ENCODE measurements around the gene ACTL6A.
"Not testable (repeated sequence)": the region's sequence is repeated elsewhere in the genome, so short reads cannot be mapped to it uniquely, and the experiment has no call there.

ACTL6A gene

GRCh38 chr3:179562591-179563270 is at the start of gene ACTL6A:
Gene ACTL6A (plus strand): TSS chr3:179562926. CDS start chr3:179563093, 167 bp downstream.
- peak; percentile 99 for DNase-seq

DNA sequence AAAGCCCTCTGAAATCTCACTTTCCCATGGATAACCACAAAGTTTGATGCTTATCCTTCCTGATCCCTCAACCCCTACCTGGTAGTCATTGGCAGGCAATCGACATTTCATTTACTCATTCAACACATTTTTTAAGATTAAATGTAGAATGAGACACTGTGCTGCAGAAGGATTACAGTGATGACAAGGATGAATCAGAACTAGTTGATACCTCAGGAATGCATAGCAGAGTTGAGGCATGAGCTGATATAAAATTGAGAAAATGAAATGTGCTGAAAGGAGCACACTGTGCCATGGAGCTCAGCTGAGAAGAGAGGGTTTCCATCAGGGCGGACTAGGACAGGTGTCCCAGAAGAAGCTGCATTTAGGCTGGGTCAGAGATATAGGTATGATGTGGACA is 48.9 kb upstream of the ACTL6A start:
- no peak for DNase-seq

GRCh38 chr3:179516461-179517251 is 46.1 kb upstream of the ACTL6A start:
- not testable (repeated sequence) for DNase-seq

DNA sequence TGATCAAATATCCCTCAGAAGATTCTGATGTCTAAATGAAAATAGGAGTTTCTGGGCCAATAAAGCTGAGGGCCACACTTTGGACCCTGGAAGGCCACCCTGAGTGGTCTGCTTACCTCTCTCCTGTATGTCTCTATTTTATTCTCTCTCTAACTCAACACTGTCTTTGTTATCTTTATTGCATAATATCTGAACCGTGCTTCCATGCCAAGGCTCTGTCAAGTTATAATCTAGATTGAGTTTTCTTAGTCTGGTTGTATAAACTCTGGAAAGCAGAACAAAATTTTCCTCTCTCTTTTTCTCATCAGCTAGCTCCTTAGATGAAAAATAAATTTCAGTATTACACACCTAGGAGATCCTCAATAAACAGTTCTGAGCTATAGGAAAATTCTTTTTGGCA is 36.2 kb upstream of the ACTL6A start:
- DNase-seq = no peak

DNA sequence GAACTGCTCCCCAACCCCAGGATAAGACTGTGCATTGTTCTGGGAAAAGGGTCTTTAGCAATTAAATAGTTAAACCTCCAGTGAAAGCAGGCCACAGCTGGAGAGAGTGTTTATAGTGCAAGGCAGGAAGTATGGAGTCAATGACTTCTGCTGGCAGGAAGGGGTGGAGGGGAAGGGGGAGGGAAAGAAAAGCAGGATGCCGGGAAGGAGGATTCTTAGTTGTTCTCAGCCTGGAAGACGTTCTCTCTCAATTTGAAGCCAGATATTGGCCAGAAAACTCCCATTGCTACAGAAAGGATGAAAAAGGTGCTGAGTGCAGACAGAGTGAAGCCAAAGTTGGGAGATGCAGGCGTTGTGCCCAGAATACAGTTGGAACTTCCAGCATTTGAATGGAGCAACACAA is 35.7 kb upstream of the ACTL6A start:
- peak; percentile 55 for DNase-seq

GRCh38 chr3:179528772-179529171 is 34.0 kb upstream of the ACTL6A start:
- no peak for DNase-seq

- DNase-seq = peak; percentile 23
Measured at GRCh38 chr3:179531576-179531975, 31.1 kb upstream of the ACTL6A start.

- DNase-seq = no peak
Measured at GRCh38 chr3:179533274-179533673, 29.5 kb upstream of the ACTL6A start.

DNA sequence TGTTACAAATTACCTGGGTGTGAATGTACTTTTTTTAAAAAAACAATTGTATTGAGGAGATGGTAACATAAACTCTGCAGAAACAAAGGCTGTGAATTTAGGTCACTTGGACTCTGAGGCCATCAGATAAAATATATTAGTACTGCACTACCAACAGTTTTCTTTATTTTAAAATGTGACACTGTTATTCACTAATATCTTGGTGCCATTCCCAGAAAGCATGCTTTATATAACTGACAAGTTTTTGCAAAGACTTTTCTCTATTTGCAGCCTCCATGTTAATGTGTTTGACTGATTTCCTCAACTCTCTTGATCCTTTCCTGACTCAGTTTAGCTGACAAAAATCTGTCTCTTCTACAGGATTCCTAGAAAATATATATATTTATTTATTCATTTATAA is 26.5 kb upstream of the ACTL6A start:
- no peak for DNase-seq

- no peak for DNase-seq
Measured at GRCh38 chr3:179541094-179541493, 21.6 kb upstream of the ACTL6A start.

- no peak for DNase-seq
Measured at GRCh38 chr3:179541596-179541995, 21.1 kb upstream of the ACTL6A start.

- no peak for DNase-seq
Measured at GRCh38 chr3:179542375-179542774, 20.4 kb upstream of the ACTL6A start.

DNA sequence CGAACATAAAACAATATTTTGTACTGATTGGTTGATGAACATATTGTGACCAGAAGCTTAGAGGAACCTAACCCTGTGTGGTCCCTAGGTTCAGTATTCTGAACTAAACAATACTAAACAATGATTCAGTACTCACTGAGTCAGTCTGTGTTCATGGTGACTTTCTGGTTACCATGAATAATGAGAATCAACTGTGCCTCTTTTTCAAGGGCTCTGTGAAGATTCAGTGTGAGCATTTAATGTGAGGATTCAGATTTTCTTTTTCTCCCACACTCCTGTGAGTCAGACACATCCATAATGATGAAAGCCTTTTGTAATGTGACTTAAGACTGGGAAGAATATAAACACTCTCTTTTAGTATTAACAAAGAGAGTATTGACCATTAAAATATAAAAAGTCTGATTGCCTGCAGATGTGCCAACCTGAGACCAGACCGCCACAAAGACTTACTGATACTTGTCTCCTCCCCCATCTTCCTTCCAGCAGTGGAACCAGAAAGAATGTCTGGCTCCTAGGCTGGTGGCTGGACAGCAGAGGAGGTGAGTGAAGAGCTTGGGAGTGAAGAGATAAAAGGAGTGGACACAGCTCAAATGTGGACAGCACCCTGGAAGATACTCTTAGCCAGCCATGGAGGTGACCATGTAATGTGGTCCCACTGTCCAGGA is 17.6 kb upstream of the ACTL6A start:
- no peak for DNase-seq

GRCh38 chr3:179546814-179547241 is 15.9 kb upstream of the ACTL6A start:
- no peak for DNase-seq

- DNase-seq = no peak
Measured at GRCh38 chr3:179551349-179552105, 11.2 kb upstream of the ACTL6A start.

DNA sequence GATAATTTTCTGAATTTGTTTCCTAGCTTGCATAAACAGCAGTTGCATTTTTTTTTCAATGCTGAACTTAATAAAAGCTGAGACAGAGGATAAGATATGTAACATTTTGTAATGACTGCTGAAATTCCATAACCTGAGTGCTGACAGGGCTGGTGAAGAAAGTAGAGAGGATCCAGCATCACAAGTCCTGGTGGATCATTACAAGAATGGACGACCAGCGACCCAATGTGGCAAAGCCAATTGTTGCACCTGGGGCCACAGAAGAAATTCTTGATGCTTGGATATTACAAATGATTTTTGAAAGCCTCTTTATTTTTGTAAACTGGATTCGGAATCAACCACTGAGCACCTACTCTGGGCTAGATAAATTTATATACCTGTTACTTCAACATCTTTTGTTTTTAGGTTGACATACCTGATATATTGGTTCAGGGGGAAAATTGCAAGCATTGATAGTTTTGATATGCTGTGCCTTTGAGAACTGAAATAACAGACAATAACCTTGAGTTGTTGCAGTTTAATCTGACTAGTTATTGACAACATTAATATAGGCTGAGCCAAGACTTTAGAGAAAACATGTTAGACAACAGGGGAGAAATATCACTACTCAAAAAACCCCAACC is 3.9 kb upstream of the ACTL6A start:
- DNase-seq = peak; percentile 54

DNA sequence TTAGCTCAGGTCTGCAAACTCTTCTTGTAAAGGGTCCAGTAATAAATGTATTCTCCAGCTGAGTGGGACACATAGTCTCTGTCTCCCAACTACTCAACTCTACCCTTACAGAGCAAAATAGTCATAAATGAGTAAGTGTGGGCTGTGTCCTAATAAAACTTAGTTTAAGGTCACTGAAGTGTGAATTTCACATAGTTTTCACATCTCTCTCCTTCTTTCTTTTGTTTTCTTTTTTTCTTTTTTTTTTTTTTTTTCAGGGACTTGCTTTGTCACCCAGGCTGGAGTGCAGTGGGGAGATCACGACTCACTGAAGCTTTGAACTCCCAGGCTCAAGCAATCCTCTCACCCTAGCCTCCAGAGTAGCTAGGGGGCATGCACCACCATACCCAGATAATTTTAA is 1.9 kb upstream of the ACTL6A start:
- no peak for DNase-seq

DNA sequence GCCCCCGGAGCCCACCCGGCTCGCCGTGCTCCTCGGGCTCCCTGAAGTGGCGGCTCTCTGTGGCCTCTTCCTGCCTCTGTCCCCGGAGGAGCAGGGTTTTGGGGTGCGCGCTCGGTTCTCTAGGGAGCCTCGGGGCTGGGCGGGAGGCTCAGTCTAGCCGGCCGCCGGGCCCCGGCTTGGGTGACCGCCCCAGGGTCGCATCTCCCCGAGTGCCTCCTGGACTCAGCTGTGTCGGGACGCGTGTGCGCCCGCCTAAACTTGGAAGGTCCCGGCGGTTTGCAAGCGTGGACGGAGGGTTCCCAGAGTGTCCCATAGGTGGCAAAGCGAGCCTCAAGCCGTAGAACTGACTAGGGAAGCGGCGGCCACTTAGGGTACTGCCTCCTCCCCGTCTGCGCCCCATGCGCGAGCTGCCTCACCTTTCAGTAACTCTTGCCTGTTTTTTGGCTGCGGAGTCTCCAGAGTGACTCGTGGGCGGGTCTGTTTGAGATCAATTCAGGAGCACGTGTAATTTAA is 601 bp downstream of the ACTL6A start:
- peak; percentile 82 for DNase-seq

- DNase-seq = no peak
Measured at GRCh38 chr3:179565496-179565895, 2.8 kb downstream of the ACTL6A start.

DNA sequence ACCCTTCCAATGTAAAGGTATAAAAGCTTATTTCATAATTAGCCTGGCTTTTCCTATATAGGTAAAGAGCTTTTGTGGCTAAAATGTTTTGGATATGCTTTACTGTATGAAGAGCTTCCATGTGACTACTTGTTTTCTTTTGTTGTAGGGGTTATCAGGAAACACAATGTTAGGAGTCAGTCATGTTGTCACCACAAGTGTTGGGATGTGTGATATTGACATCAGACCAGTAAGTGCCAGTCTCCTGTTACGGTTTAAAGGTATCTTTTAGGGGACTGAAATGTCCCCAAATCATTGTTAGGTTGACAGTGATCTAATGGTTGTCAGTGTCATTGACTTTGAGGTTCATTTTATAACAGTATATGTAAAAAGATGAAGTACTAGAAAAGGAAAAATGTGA is 18.3 kb downstream of the ACTL6A start:
- DNase-seq = no peak

GRCh38 chr3:179589143-179589542 is 26.4 kb downstream of the ACTL6A start:
- no peak for DNase-seq

DNA sequence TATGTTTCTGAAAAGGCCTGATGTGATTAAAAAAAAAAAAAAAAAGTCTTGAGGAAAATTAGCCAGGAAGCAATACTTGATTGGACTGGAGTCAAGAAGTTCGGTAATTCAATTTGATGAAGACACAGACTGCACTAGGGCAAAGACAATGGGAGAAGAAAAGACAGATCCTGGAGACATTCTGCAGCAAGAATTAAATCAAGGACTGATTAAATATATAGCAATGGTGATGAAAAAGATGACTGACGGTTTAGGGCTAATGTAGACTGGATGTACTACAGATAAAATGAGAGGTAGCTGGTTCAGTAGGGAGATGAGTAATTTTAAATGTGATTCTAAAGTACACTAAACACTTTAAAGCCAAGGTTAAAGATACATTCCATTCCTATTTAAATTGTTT is 27.9 kb downstream of the ACTL6A start:
- no peak for DNase-seq
